IgD-negative memory B cell (primary cell): ENCODE results near the gene HABP2. TPM values are rescaled to one million over a fixed set of nuclear protein-coding genes. Genes with fewer than 3 reads are reported as not detected.

Experiments used
- H3K27ac Mint-ChIP-seq, 3 donors: one replicate each; pipeline ENCODE4 v1.8.0; 2020 to 2022; ENCODE audit warnings: mild to moderate bottlenecking in 3 of 3, mixed read lengths in 3 of 3, moderate library complexity in 1 of 3
- H3K27me3 Mint-ChIP-seq: one replicate; pipeline ENCODE4 v1.8.0; 2021; ENCODE audit warnings: mixed read lengths
- H3K36me3 Mint-ChIP-seq: one replicate; pipeline ENCODE4 v1.8.0; 2020; ENCODE audit warnings: mild to moderate bottlenecking, mixed read lengths
- H3K4me1 Mint-ChIP-seq, 3 donors: one replicate each; pipeline ENCODE4 v1.8.0; 2020 to 2022; ENCODE audit warnings: mixed read lengths in 3 of 3, mild to moderate bottlenecking in 1 of 3
- H3K4me3 Mint-ChIP-seq, 4 donors: one replicate each; pipeline ENCODE4 v1.8.0; 2020 to 2022; ENCODE audit warnings: mild to moderate bottlenecking in 4 of 4, mixed read lengths in 4 of 4, moderate library complexity in 3 of 4
- H3K9me3 Mint-ChIP-seq, 3 donors: one replicate each; pipeline ENCODE4 v1.8.0; 2020 to 2021; ENCODE audit warnings: mixed read lengths in 3 of 3, mild to moderate bottlenecking in 1 of 3
- polyA plus RNA-seq: library from polyadenylated mRNA; unstranded; fragments of 300-500 nt; fragmentation: Illumina TruSeq; gene quantifications from one replicate; pipeline ENCODE4 v1.2.3, GENCODE V29; 2021

HABP2 gene
- polyA plus RNA-seq, 1 donor from 2014 or later, result not detected

DNA sequence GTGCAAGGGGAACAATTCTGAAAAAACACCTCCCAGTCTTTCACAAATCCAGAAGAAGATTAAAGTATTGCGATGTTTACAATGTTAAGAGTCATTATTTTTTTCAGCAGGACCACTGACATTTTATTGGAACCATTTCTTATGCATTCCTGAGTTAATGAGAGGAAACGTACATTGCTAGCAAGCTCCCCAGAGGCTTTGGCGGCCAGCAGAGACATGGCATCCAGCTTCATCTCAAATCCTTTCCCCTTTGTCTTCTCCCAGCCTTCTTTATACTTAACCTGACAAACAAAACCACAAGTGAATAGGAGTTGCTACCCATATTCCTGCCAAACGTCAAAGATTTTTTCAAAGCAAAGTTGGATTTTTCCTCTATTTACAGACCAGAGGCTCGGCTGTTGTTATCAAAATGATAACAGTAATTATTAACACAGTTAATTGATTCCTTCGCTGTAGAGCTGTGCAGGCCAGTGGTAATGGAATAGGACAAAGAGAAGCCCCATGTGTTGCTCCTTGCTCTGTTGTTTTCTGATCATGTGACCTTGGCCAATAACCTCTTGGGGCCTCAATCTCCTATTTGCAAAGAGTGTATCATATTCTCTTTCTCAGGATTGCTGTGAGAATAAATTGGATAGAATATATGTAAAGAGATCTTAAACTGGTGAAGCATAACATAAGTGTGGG is 79.0 kb downstream of the HABP2 start:
- peaks cover 3% of the 10 kb centered on the region for H3K36me3 Mint-ChIP-seq
- peaks cover 0 to 2% (median 2%) of the 10 kb centered on the region in 3 donors for H3K9me3 Mint-ChIP-seq
- H3K27me3 Mint-ChIP-seq, result peaks cover 7% of the 10 kb centered on the region
- H3K27ac Mint-ChIP-seq, result no peak overlapping the region
- H3K4me1 Mint-ChIP-seq, result no peaks in the 10 kb centered on the region
- no peak overlapping the region for H3K4me3 Mint-ChIP-seq

Other genes starting within 250 kb of the HABP2 start
- gene NRAP, start 111.0 kb downstream of the HABP2 start, polyA plus RNA-seq, result not detected
- gene CASP7, start 126.9 kb downstream of the HABP2 start, polyA plus RNA-seq, result 13.4 TPM
- gene PLEKHS1, start 198.6 kb downstream of the HABP2 start, polyA plus RNA-seq, result not detected